Activated CD4-positive, alpha-beta T cell treated with anti-CD3 and anti-CD28 coated beads, Interleukin-2, Interleukin-6, amounts not matched to agents 100 ng/mL and 50 ng/mL, durations not matched to agents 16 hours and 8 hours (primary cell): ENCODE measurements around the gene SNAPC4.
A peak's percentile ranks its signal among the peaks of the same experiment; 100 is the strongest.

Source experiments
- DNase-seq: peaks from one replicate; pipeline ENCODE4 v3.0.0-alpha.2; 2020

Gene SNAPC4

DNA sequence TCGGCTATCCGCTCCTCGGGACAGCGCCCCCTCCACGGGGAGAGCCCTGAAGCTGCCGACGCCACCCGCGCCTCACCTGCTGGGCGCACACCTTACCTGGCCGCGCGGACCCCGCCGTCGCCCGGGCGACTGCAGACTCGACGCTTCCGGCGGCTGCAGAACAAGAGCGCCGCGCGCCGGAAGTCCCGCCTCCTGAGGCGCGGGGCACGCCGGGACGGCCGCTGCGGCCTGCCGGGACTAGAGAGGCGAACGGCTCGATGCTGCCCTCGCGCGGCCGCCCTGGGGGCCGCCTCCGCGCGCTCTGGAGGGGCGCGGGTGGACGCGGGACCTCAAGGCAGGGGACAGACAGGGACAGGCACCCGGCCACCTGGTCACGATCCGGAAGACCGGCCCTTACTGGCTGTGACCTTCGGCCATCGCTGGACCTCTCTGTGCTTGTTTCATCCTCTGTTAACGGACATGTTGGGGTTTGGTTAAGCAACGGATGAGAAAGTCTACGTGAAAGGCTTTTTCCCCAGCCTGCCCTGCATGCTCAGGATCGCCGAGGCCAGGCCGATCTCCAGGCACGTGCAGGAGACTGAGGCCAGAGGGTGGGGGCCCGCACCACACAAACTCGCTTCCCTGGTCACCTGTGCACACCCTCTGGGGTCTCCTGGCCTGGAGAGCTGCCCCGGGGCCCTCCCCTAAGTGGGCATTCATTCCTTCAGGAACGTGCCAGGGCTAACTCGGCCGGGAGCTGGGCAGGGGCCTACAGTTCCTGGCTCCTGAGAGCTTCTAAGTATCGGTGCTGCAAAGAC lies at the start of gene SNAPC4:
SNAPC4 (minus strand) TSS at position 133 of the 797 bp plus-strand sequence. CDS start 1,742 bp downstream, outside the sequence.
- DNase-seq = peak; percentile 95

- DNase-seq = no peak
These were observed 48.7 kb upstream of the SNAPC4 start for GRCh38 chr9:136448655-136449054.

DNA sequence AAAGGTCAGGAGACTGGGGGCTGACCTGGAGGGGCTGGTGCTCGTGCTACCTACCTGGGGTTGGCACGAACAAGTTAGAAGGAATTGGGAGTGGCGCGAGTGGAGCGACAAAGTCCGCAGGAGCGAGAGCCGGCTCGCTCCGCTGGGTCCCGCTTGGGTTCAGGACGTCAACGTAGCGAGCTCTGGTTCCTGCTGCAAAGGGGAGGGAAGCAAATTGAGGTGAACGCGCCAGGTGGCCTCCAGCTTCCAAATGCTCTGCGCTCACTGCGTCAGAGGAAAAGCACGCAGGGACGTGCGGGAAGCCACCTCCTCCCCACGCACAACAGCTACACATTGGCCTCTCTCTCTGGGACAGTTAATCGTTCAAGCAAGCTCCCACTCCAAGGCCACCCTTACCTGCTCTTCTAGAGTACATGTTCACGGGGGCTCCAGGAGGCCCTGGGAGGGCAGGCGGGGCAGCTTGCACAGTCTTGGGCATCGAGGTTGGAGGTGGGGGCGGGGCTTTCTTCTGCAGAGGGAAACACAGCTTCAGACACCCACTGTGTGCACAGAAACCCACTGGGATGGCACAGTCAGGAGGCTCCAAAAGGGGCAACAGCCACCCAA lies 47.3 kb upstream of the SNAPC4 start:
- DNase-seq = no peak

GRCh38 chr9:136445799-136446198 lies 45.8 kb upstream of the SNAPC4 start:
- DNase-seq = no peak

DNA sequence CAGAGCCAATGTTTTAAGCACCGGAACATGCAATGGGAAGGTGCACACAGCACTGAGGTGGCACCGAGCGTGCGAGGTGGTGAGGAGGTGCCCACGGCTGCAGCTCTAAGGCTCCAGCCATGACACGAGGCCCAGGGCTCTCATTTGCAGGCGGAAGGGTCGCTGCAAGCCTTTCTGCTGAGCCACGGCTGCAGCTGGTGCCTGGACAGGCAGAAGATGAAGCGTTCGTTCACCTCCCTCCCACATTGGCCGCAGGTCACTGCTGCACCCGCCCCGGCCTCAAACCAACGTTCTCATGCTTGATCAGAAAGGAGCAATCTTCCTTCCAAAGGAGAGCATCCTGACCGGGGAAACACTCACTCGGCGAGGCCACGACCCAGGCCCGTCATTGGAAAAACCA lies 44.1 kb upstream of the SNAPC4 start:
- DNase-seq = no peak

- DNase-seq = no peak
These were observed 43.7 kb upstream of the SNAPC4 start for GRCh38 chr9:136443687-136444086.

GRCh38 chr9:136443087-136443486 lies 43.1 kb upstream of the SNAPC4 start:
- no peak for DNase-seq

- DNase-seq = no peak
These were observed 42.3 kb upstream of the SNAPC4 start for GRCh38 chr9:136442265-136442664.

DNA sequence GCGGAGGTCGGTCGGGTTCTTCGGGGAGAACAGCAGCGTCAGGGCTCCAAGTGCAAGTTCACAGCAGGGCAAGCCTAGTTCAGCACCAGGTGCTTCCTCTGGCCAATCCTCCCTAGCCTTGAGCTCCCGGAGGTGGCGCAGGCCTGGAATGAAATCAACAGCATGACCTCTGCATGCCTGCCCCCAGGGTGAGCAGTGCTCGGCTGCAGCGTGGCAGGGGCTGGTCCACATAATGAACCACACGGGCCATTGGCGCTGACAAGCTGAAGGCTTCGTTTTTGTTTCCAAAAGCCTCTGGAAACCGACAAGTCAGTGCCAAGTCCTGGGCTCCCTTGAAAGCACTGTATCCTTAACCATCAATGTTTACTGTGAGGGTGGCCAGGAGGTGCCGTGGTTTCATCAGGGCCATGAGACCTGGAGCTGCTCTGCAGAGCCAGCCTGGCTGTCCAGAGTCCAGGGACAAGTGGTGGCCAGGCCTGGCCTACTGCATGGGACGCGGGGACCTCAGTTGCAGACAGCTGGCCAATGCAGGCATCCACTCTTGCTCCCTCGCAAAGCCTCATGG lies 41.8 kb upstream of the SNAPC4 start:
- no peak for DNase-seq

DNA sequence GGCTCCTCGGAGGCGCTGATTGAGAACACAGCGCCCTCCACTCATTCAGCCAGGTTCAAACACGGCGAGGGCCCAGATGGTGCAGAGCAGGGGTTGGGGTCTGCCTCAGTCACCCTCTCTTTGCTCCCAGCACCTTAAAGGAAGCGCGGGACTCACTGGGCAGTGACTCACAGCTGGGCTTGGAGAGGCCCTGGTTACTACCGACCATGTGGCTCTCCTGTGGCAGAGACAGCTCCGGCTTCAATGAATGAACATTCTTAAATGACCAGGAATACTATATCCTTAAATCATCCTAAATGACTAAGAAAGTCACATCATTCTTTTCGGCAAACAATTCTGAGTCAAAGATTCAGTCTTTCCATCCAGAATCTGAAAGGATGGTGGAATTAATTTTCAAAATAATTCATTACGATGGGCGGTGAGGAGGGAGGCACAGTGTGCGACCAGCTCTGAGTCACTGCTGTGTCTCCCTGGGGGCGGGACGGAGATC lies 41.3 kb upstream of the SNAPC4 start:
- no peak for DNase-seq

DNA sequence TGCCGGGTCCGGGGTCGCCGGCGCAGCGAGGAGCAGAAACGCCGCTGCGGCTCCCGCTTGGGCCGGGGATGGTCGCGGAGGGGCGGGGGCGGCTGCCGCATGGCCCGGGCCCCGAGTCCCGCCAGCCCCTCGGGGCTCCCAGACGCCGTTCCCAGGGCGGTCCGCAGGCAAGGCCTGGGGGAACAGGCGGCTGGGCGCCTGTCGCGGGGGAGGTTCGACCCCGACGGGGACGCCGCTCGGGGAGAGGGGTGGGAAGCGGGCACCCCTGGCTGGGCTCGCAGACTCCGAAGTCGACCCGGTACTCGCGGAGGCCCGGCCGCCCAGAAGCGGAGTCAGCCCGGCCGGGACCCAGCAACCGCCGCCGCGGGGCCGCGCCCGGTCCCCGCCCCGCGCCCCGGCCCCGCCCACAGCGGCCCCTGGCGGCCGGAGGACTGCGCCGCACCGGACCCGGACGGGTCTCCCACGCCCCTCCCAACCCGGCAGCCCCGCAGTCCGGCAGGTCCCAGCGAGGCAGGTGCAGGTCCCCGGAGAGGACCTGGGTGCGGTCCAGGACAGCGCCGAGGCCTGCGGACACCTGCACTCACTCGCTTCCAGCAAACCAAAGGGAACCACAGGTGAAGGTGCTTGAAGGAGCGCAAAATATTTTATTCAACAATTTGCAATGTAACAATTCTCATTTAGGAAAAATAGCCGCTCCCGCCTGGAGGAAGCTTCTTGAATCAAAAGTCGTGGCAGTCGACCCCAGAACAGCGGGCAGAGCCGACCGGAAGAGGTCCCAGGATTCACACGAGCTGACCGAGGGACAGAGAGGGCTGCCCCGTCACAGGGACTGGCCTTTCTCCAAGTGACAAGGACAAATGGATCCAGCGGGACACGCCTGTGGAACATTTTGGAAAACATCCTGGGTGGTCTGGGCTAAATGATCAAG lies 39.8 kb upstream of the SNAPC4 start, which contains the start of gene INPP5E:
INPP5E (minus strand) TSS at position 365 of the 928 bp plus-strand sequence. CDS start 426 bp downstream, outside the sequence.
- peak; percentile 89 for DNase-seq

GRCh38 chr9:136438548-136439480 lies 38.8 kb upstream of the SNAPC4 start:
- DNase-seq = peak; percentile 74

- peak; percentile 10 for DNase-seq
These were observed 38.0 kb upstream of the SNAPC4 start for GRCh38 chr9:136437839-136438547.

DNA sequence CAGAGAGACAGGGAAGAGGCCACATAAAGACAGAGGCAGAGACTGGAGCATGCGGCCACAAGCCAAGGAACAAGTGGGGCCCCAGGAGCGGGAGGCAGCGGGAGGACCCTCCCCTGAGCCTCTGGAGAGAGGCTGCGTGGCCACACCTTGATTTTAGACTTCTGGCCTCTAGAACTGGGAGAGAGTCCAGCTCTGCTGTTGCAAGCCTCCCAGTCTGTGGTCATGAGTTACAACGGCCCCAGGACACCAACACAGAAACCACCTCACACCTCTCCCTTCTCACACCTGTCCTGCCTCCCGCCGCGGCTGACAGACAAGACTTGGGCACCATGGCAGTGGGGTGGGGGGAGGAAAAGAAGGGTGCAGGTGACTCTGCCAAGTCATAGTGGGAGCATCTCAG lies 37.5 kb upstream of the SNAPC4 start:
- no peak for DNase-seq

GRCh38 chr9:136436055-136436634 lies 36.2 kb upstream of the SNAPC4 start:
- DNase-seq = no peak

DNA sequence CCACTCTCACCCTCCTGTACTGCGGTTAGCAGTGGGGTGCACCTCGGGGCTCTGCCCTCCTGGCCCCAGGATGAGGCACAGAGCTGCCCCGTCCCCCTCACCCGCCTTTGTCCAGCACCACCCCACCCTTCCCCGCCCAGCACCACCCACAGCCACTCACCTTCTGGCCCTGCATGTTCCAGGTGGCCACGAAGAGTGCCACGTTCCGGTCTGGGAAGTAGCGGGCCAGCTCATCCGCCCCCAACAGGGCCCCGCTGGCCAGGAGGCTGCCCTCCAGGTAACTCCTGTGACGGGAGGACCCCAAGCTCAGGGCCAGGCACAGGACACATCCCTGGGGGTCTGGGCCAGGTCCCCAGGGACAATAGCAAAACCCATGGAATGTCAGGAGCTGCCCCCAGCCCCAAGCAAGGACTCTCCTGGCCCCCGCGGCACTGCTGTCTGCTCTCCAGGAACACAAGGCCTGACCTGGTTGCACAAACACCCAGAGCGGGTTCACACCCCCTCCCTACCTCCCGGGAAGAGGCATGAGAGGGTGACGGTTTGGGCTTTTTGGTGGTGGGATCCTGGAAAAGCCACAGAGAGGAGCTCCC lies 34.7 kb upstream of the SNAPC4 start:
- no peak for DNase-seq

DNA sequence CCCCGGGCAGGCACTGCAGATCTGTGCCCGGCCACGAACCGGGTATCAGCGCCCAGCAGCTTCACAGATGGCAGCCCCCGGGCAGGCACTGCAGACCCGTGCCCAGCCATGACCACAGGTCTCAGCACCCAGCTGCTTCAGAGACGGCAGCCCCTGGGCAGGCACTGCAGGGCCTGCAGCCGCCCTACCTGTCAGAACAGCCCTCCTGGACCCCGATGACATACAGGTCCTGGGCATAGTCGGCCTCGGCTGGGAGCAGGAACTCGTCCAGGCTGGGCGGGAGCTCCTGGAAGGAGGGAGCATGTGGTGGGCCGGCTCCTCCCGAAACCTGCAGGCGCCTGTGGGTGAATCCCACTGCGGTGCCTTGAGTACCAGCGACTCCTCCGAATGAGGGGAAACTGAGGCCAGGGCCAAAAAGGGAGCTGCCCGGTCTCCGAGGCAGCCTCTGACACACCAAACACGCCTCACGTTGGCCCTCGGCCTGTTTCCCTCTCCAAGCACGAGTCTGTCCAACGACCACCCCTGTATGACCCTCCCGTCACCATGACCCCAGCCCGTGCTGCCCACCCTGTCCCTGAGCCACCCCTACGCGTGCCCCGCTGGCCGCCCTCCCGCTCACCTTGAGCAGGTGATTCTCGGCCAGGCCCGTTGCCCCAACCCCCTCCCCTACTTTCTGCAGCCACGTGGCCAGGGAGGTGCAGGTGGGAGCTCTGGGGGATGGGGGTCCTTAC lies 34.0 kb upstream of the SNAPC4 start:
- DNase-seq = no peak

- no peak for DNase-seq
These were observed 33.2 kb upstream of the SNAPC4 start for GRCh38 chr9:136433043-136433715.

DNA sequence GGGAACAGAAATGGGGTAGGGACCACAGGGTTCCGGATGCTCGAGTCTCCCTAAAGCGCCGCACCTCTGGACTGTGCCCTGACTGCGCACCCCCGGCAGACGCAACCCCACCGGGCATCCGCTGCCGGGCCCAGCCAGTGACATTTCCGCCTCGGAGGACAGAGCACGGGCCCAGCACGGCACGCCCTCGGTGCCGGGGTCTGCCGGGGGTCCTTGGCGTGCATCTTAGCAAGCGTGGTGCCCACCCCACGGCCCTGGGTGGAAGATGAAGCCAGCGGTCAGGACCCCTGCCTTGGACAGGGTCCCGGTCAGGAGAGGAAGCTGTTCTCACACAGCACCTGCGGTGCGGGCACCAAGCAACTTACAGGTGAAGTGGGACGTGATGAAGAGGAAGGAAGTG lies 32.6 kb upstream of the SNAPC4 start:
- no peak for DNase-seq
